B cell (primary cell): ENCODE results near the gene SNRNP70. TPM values are rescaled to one million over a fixed set of nuclear protein-coding genes. Genes with fewer than 3 reads are reported as not detected.
"Not testable (repeated sequence)": the region's sequence is repeated elsewhere in the genome, so short reads cannot be mapped to it uniquely, and the experiment has no call there.

Experiments
- ATAC-seq: fragments of 200-7000 bp; cut with Tn5 transposase; one replicate; pipeline ENCODE4 v1.10.0; 2021; ENCODE audit warnings: low read depth, mild to moderate bottlenecking, moderate number of reproducible peaks, moderate library complexity
- CTCF ChIA-PET: fragments of 350-600 bp; sonication (Branson Sonifier 250); formaldehyde crosslinking; loops from one replicate; lab custom pipeline; 2021; ENCODE audit warnings: antibody characterized with exemption, inconsistent platforms; lab: Charles Lee
- POLR2A ChIA-PET: fragments of 350-600 bp; sonication (Branson Sonifier 250); formaldehyde crosslinking; loops from one replicate; lab custom pipeline; 2021; ENCODE audit warnings: antibody characterized with exemption; lab: Charles Lee
- DNase-seq: peaks from one replicate; pipeline ENCODE4 v3.0.0; 2013
- H2AFZ ChIP-seq: 2 replicates; pipeline ENCODE4 v1.6.1; 2012; ENCODE audit warnings: mild to moderate bottlenecking, low read depth, low read length; ENCODE audit not compliant: insufficient read depth, poor library complexity, severe bottlenecking
- H3K27ac ChIP-seq, 2 donors: 1 replicate in 1 of 2; 2 replicates in 1 of 2; pipeline ENCODE4 v1.5.1; 2012 to 2013; ENCODE audit warnings: low read length in 2 of 2, mild to moderate bottlenecking in 2 of 2, moderate library complexity in 1 of 2
- H3K27me3 ChIP-seq, 4 experiments: fragments of 200-600 bp in 1 of 4; sonication (generic) in 1 of 4; replicated peaks in 1 of 4; 1 replicate in 2 of 4; 2 replicates in 2 of 4; pipeline versions ENCODE4 v1.6.1 to v1.7.0; 2013 to 2016; ENCODE audit warnings: low read length in 3 of 4, mild to moderate bottlenecking in 2 of 4, mixed read lengths in 1 of 4, moderate library complexity in 1 of 4; ENCODE audit not compliant: insufficient read depth in 4 of 4, control insufficient read depth in 3 of 4; ENCODE audit errors: control extremely low read depth in 1 of 4
- H3K36me3 ChIP-seq, 2 experiments: replicated peaks in 1 of 2; 1 replicate in 1 of 2; 2 replicates in 1 of 2; pipeline versions ENCODE4 v1.6.1 to v1.7.1; 2013; ENCODE audit warnings: low read length in 1 of 2; ENCODE audit not compliant: insufficient read depth in 2 of 2, control insufficient read depth in 1 of 2; ENCODE audit errors: control extremely low read depth in 1 of 2, extremely low read depth in 1 of 2
- H3K4me1 ChIP-seq, 2 donors: fragments of 200-600 bp in 1 of 2; sonication (generic) in 1 of 2; 1 replicate in 1 of 2; 2 replicates in 1 of 2; pipeline versions ENCODE4 v1.5.1 to v1.6.1; 2013 to 2017; ENCODE audit warnings: low read length in 2 of 2; ENCODE audit not compliant: control insufficient read depth in 2 of 2, insufficient read depth in 2 of 2
- H3K4me2 ChIP-seq: replicated peaks from 2 replicates; pipeline ENCODE3; 2012; ENCODE audit warnings: mild to moderate bottlenecking, low read depth, low read length; ENCODE audit not compliant: poor library complexity, severe bottlenecking
- H3K4me3 ChIP-seq, 5 experiments: fragments of 200-600 bp in 1 of 5; sonication (generic) in 1 of 5; 1 replicate in 3 of 5; 2 replicates in 2 of 5; pipeline versions ENCODE4 v1.5.1 to v1.7.0; 2011 to 2016; ENCODE audit warnings: low read length in 4 of 5, mild to moderate bottlenecking in 4 of 5, low read depth in 2 of 5, control low read depth in 1 of 5, moderate library complexity in 1 of 5; ENCODE audit not compliant: insufficient read depth in 1 of 5; ENCODE audit errors: control extremely low read depth in 1 of 5, extremely low read depth in 1 of 5
- H3K79me2 ChIP-seq: fragments of 200-600 bp; sonication (generic); one replicate; pipeline ENCODE4 v1.6.0; 2016; ENCODE audit warnings: low read length; ENCODE audit not compliant: control insufficient read depth, insufficient read depth
- H3K9ac ChIP-seq: fragments of 200-600 bp; sonication (generic); 2 replicates; pipeline ENCODE4 v1.6.1; 2017; ENCODE audit warnings: mild to moderate bottlenecking, low read length, moderate library complexity
- H3K9me3 ChIP-seq, 3 donors: one replicate each; pipeline versions ENCODE4 v1.6.1 to v1.7.1; 2013; ENCODE audit warnings: low read length in 2 of 3; ENCODE audit not compliant: control insufficient read depth in 2 of 3, insufficient read depth in 1 of 3; ENCODE audit errors: control extremely low read depth in 1 of 3
- H4K20me1 ChIP-seq: 2 replicates; pipeline ENCODE4 v1.6.0; 2012; ENCODE audit warnings: mild to moderate bottlenecking, low read length; ENCODE audit not compliant: insufficient read depth, control insufficient read depth, poor library complexity, severe bottlenecking
- H3K27ac Mint-ChIP-seq: one replicate; pipeline ENCODE4 v1.8.0; 2021; ENCODE audit warnings: mixed read lengths
- H3K27me3 Mint-ChIP-seq: one replicate; pipeline ENCODE4 v1.8.0; 2021; ENCODE audit warnings: mixed read lengths
- H3K4me1 Mint-ChIP-seq: one replicate; pipeline ENCODE4 v1.8.0; 2021; ENCODE audit warnings: mixed read lengths
- H3K4me3 Mint-ChIP-seq: one replicate; pipeline ENCODE4 v1.8.0; 2021; ENCODE audit warnings: mixed read lengths
- H3K9me3 Mint-ChIP-seq: one replicate; pipeline ENCODE4 v1.8.0; 2022; ENCODE audit warnings: mixed read lengths; ENCODE audit not compliant: insufficient read depth
- CTCF ChIP-seq: fragments of 200-600 bp; IDR thresholded peaks from one replicate; pipeline ENCODE4 v1.8.0; 2022; ENCODE audit warnings: antibody characterized with exemption, mild to moderate bottlenecking
- WGBS: methylation state at CpG from one replicate; pipeline ENCODE4 v1.1.5; 2013; ENCODE audit warnings: missing lambda C conversion rate; ENCODE audit not compliant: insufficient coverage; 5-methylcytosine and 5-hydroxymethylcytosine counted together
- intact Hi-C: fragments of 100-400 bp; cut with micrococcal nuclease; formaldehyde crosslinking; loops from one replicate; pipeline ENCODE4 v1.10.0; 2022
- polyA plus RNA-seq: library from polyadenylated mRNA; depleted of rRNA; stranded (reverse); fragments of >200 nt; gene quantifications from 2 replicates; pipeline ENCODE4 v1.2.3, GENCODE V29; 2012
- total RNA-seq, 2 donors: library from RNA; stranded (reverse); fragments of 120-200 nt in 1 of 2; gene quantifications; 1 replicate in 1 of 2; 2 replicates in 1 of 2; pipeline versions ENCODE4 v1.2.3 to v1.2.4, GENCODE V29; 2013 to 2022

The SNRNP70 gene
- total and polyA plus RNA-seq, 2 donors (not counting 1 experiment from before 2014, with no cell fraction given), result 598 to 954 TPM

- CTCF ChIA-PET, result not testable (repeated sequence)
These were observed 48.4 kb upstream of the SNRNP70 start, which contains the start of gene CGB1 for GRCh38 chr19:49036815-49037214. CGB1 (minus strand) TSS chr19:49036895; CDS start chr19:49036711, 184 bp downstream.

GRCh38 chr19:49038111-49038510 lies 47.1 kb upstream of the SNRNP70 start:
- H3K9me3 Mint-ChIP-seq, H3K27me3 ChIP-seq, H3K9me3 ChIP-seq, H4K20me1 ChIP-seq, intact Hi-C loops, H3K4me2 ChIP-seq, H3K4me1 ChIP-seq, H3K4me3 Mint-ChIP-seq, H3K4me1 Mint-ChIP-seq, H3K9ac ChIP-seq, H3K4me3 ChIP-seq, H3K79me2 ChIP-seq, DNase-seq, H3K27ac ChIP-seq, POLR2A ChIA-PET, H2AFZ ChIP-seq, ATAC-seq, H3K27ac Mint-ChIP-seq, H3K36me3 ChIP-seq: not testable (repeated sequence)
- peaks cover 11% of the 10 kb centered on the region for H3K27me3 Mint-ChIP-seq
- CTCF ChIA-PET, result interaction anchor here (0.6 kb wide), 1 partner anchor 34 kb away, joined by 3 read pairs; no protein-coding TSS in a partner anchor
- WGBS, result 100% methylated on average over 1 of the region's 8 CpGs

More at GRCh38 chr19:49036815-49037214, 48.4 kb upstream of the SNRNP70 start, which contains the start of gene CGB1:
- H3K4me1 Mint-ChIP-seq, POLR2A ChIA-PET, H3K4me1 ChIP-seq, H3K27me3 Mint-ChIP-seq, ATAC-seq, H3K9ac ChIP-seq, H3K36me3 ChIP-seq, H3K27ac ChIP-seq, H3K4me2 ChIP-seq, H4K20me1 ChIP-seq, H3K9me3 Mint-ChIP-seq, H3K9me3 ChIP-seq, H2AFZ ChIP-seq, intact Hi-C loops, H3K4me3 ChIP-seq, H3K4me3 Mint-ChIP-seq, H3K27me3 ChIP-seq, H3K79me2 ChIP-seq: not testable (repeated sequence)
- peak; percentile 22 for DNase-seq
- TF ChIP-seq CTCF, result peak; percentile 43
- peak within 1 kb of the TSS; percentile 26 for H3K27ac Mint-ChIP-seq
- 49% methylated on average over 9 of the region's 18 CpGs for WGBS

- H3K9me3 Mint-ChIP-seq, H4K20me1 ChIP-seq, H3K4me1 Mint-ChIP-seq, CTCF ChIA-PET, H2AFZ ChIP-seq, POLR2A ChIA-PET, H3K36me3 ChIP-seq, H3K4me3 Mint-ChIP-seq, H3K27ac ChIP-seq, H3K9ac ChIP-seq, ATAC-seq, H3K9me3 ChIP-seq, H3K4me2 ChIP-seq, H3K4me3 ChIP-seq, intact Hi-C loops, H3K4me1 ChIP-seq, H3K79me2 ChIP-seq, DNase-seq, H3K27me3 ChIP-seq, H3K27ac Mint-ChIP-seq: not testable (repeated sequence)
- WGBS, result 88% methylated on average over 25 of the region's 26 CpGs
- peaks cover 12% of the 10 kb centered on the region for H3K27me3 Mint-ChIP-seq
These were observed 46.5 kb upstream of the SNRNP70 start for GRCh38 chr19:49038557-49039276.
